Epithelial cell of prostate (primary cell): ENCODE measurements around the gene COL6A1.

Source experiments
- DNase-seq: peaks from one replicate; pipeline ENCODE4 v3.0.0-alpha.2; 2011; ENCODE audit warnings: low read depth, low spot score
- H3K27ac ChIP-seq: fragments of 450-650 bp; 2 replicates; pipeline ENCODE4 v1.5.1; 2017; ENCODE audit warnings: mild to moderate bottlenecking

Gene COL6A1

GRCh38 chr21:45992301-45993209, 11.0 kb downstream of the COL6A1 start:
- no peak overlapping the region for H3K27ac ChIP-seq
- no peak for DNase-seq

- no peak for DNase-seq
- H3K27ac ChIP-seq: no peak overlapping the region
These were observed 11.9 kb downstream of the COL6A1 start for GRCh38 chr21:45993210-45994085.

- no peak for DNase-seq
- no peak overlapping the region for H3K27ac ChIP-seq
These were observed 12.6 kb downstream of the COL6A1 start for GRCh38 chr21:45994086-45994661.

GRCh38 chr21:45994759-45995685, 13.5 kb downstream of the COL6A1 start:
- DNase-seq: no peak
- H3K27ac ChIP-seq: no peak overlapping the region

- no peak overlapping the region for H3K27ac ChIP-seq
- no peak for DNase-seq
These were observed 14.2 kb downstream of the COL6A1 start for GRCh38 chr21:45995686-45996179.

GRCh38 chr21:45996311-45997204, 15.0 kb downstream of the COL6A1 start:
- H3K27ac ChIP-seq: no peak overlapping the region
- DNase-seq: no peak

- no peak for DNase-seq
- no peak overlapping the region for H3K27ac ChIP-seq
These were observed 15.6 kb downstream of the COL6A1 start for GRCh38 chr21:45997205-45997494.

- DNase-seq: no peak
- H3K27ac ChIP-seq: no peak overlapping the region
These were observed 16.1 kb downstream of the COL6A1 start for GRCh38 chr21:45997495-45998275.

GRCh38 chr21:45998276-45998701, 16.7 kb downstream of the COL6A1 start:
- DNase-seq: no peak
- no peak overlapping the region for H3K27ac ChIP-seq

GRCh38 chr21:45998871-45999580, 17.5 kb downstream of the COL6A1 start:
- DNase-seq: no peak
- no peak overlapping the region for H3K27ac ChIP-seq

GRCh38 chr21:45999581-46000181, 18.1 kb downstream of the COL6A1 start:
- no peak for DNase-seq
- no peak overlapping the region for H3K27ac ChIP-seq

GRCh38 chr21:46000182-46000730, 18.7 kb downstream of the COL6A1 start:
- no peak overlapping the region for H3K27ac ChIP-seq
- no peak for DNase-seq

GRCh38 chr21:46000731-46001641, 19.4 kb downstream of the COL6A1 start:
- no peak overlapping the region for H3K27ac ChIP-seq
- DNase-seq: no peak

- no peak for DNase-seq
- H3K27ac ChIP-seq: no peak overlapping the region
These were observed 20.5 kb downstream of the COL6A1 start for GRCh38 chr21:46001821-46002681.
